ENCODE data around the gene SEC63. TPM values are rescaled to one million over a fixed set of nuclear protein-coding genes. Genes with fewer than 3 reads are reported as not detected.
"Not testable (repeated sequence)": the region's sequence is repeated elsewhere in the genome, so short reads cannot be mapped to it uniquely, and the experiment has no call there.

SEC63 gene
- total and polyA plus RNA-seq, 4 donors, result 33.9 to 85.0 (median 68.5) TPM

- WGBS (ENCODE audit: insufficient coverage), result 92% methylated on average over 4 of the region's 4 CpGs
- Histone ChIP-seq H3K27me3 (ENCODE audit: control insufficient read depth, insufficient read depth, low read length) (no peaks in the 10 kb centered on the region), H3K36me3 (ENCODE audit: control insufficient read depth, insufficient read depth, low read length) (no peaks in the 10 kb centered on the region), H3K9me3 (ENCODE audit: control insufficient read depth, insufficient read depth, low read length) (no peaks in the 10 kb centered on the region), H3K27ac (ENCODE audit: low read depth, low read length) (no peak overlapping the region), H3K4me3 (ENCODE audit: low read depth, low read length) (no peak overlapping the region), H3K4me1 (ENCODE audit: control insufficient read depth, insufficient read depth, low read length) (no peaks in the 10 kb centered on the region)
- no peak for DNase-seq (ENCODE audit: low read depth in 4 of 6, low spot score in 6 of 6)
Measured at GRCh38 chr6:107976155-107976783, 18.3 kb upstream of the SEC63 start.

GRCh38 chr6:107973594-107973993 is 15.6 kb upstream of the SEC63 start:
- Histone ChIP-seq H3K4me1 (ENCODE audit: control insufficient read depth, insufficient read depth, low read length) (no peaks in the 10 kb centered on the region), H3K27me3 (ENCODE audit: control insufficient read depth, insufficient read depth, low read length) (no peaks in the 10 kb centered on the region), H3K36me3 (ENCODE audit: control insufficient read depth, insufficient read depth, low read length) (no peaks in the 10 kb centered on the region), H3K27ac (ENCODE audit: low read depth, low read length) (no peak overlapping the region), H3K9me3 (ENCODE audit: control insufficient read depth, insufficient read depth, low read length) (no peaks in the 10 kb centered on the region), H3K4me3 (ENCODE audit: low read depth, low read length) (no peak overlapping the region)
- WGBS (ENCODE audit: insufficient coverage), result 73% methylated on average over 2 of the region's 4 CpGs
- no peak for DNase-seq (ENCODE audit: low read depth in 4 of 6, low spot score in 6 of 6)

GRCh38 chr6:107972413-107973096 is 14.5 kb upstream of the SEC63 start:
- Histone ChIP-seq H3K4me3 (ENCODE audit: low read depth, low read length) (no peak overlapping the region), H3K27me3 (ENCODE audit: control insufficient read depth, insufficient read depth, low read length) (no peaks in the 10 kb centered on the region), H3K27ac (ENCODE audit: low read depth, low read length) (no peak overlapping the region), H3K9me3 (ENCODE audit: control insufficient read depth, insufficient read depth, low read length) (no peaks in the 10 kb centered on the region), H3K4me1 (ENCODE audit: control insufficient read depth, insufficient read depth, low read length) (no peaks in the 10 kb centered on the region), H3K36me3 (ENCODE audit: control insufficient read depth, insufficient read depth, low read length) (no peaks in the 10 kb centered on the region)
- DNase-seq (ENCODE audit: low read depth in 4 of 6, low spot score in 6 of 6), result no peak
- 94% methylated on average over 6 of the region's 8 CpGs for WGBS (ENCODE audit: insufficient coverage)

- WGBS (ENCODE audit: insufficient coverage), result 100% methylated on average over 4 of the region's 6 CpGs
- H3K4me3 ChIP-seq (ENCODE audit: low read depth, low read length), result no peak overlapping the region
- no peak for DNase-seq (ENCODE audit: low read depth in 4 of 6, low spot score in 6 of 6)
- no peaks in the 10 kb centered on the region for H3K9me3 ChIP-seq (ENCODE audit: control insufficient read depth, insufficient read depth, low read length)
- H3K36me3 ChIP-seq (ENCODE audit: control insufficient read depth, insufficient read depth, low read length), result no peaks in the 10 kb centered on the region
- no peak overlapping the region for H3K27ac ChIP-seq (ENCODE audit: low read depth, low read length)
- H3K4me1 ChIP-seq (ENCODE audit: control insufficient read depth, insufficient read depth, low read length), result no peaks in the 10 kb centered on the region
- no peaks in the 10 kb centered on the region for H3K27me3 ChIP-seq (ENCODE audit: control insufficient read depth, insufficient read depth, low read length)
Measured at GRCh38 chr6:107971181-107971580, 13.2 kb upstream of the SEC63 start.

- H3K4me3 ChIP-seq (ENCODE audit: low read depth, low read length), result no peak overlapping the region
- 93% methylated on average over 5 of the region's 5 CpGs for WGBS (ENCODE audit: insufficient coverage)
- no peak overlapping the region for H3K27ac ChIP-seq (ENCODE audit: low read depth, low read length)
- H3K4me1 ChIP-seq (ENCODE audit: control insufficient read depth, insufficient read depth, low read length), result no peaks in the 10 kb centered on the region
- no peak for DNase-seq (ENCODE audit: low read depth in 4 of 6, low spot score in 6 of 6)
- H3K9me3 ChIP-seq (ENCODE audit: control insufficient read depth, insufficient read depth, low read length), result no peaks in the 10 kb centered on the region
- H3K27me3 ChIP-seq (ENCODE audit: control insufficient read depth, insufficient read depth, low read length), result no peaks in the 10 kb centered on the region
- H3K36me3 ChIP-seq (ENCODE audit: control insufficient read depth, insufficient read depth, low read length), result no peaks in the 10 kb centered on the region
Measured at GRCh38 chr6:107970255-107970654, 12.2 kb upstream of the SEC63 start.

GRCh38 chr6:107968081-107968480 is 10.1 kb upstream of the SEC63 start:
- H3K4me1 ChIP-seq (ENCODE audit: control insufficient read depth, insufficient read depth, low read length), result no peaks in the 10 kb centered on the region
- no peaks in the 10 kb centered on the region for H3K9me3 ChIP-seq (ENCODE audit: control insufficient read depth, insufficient read depth, low read length)
- H3K27ac ChIP-seq (ENCODE audit: low read depth, low read length), result no peak overlapping the region
- H3K4me3 ChIP-seq (ENCODE audit: low read depth, low read length), result no peak overlapping the region
- no peak for DNase-seq (ENCODE audit: low read depth in 4 of 6, low spot score in 6 of 6)
- no peaks in the 10 kb centered on the region for H3K36me3 ChIP-seq (ENCODE audit: control insufficient read depth, insufficient read depth, low read length)
- H3K27me3 ChIP-seq (ENCODE audit: control insufficient read depth, insufficient read depth, low read length), result no peaks in the 10 kb centered on the region
- WGBS (ENCODE audit: insufficient coverage), result 74% methylated on average over 4 of the region's 5 CpGs

- no peaks in the 10 kb centered on the region for H3K36me3 ChIP-seq (ENCODE audit: control insufficient read depth, insufficient read depth, low read length)
- H3K27ac ChIP-seq (ENCODE audit: low read depth, low read length), result no peak overlapping the region
- no peak for DNase-seq (ENCODE audit: low read depth in 4 of 6, low spot score in 6 of 6)
- H3K9me3 ChIP-seq (ENCODE audit: control insufficient read depth, insufficient read depth, low read length), result no peaks in the 10 kb centered on the region
- H3K4me3 ChIP-seq (ENCODE audit: low read depth, low read length), result no peak overlapping the region
- 90% methylated on average over 1 of the region's 4 CpGs for WGBS (ENCODE audit: insufficient coverage)
- no peaks in the 10 kb centered on the region for H3K4me1 ChIP-seq (ENCODE audit: control insufficient read depth, insufficient read depth, low read length)
- H3K27me3 ChIP-seq (ENCODE audit: control insufficient read depth, insufficient read depth, low read length), result no peaks in the 10 kb centered on the region
Measured at GRCh38 chr6:107965746-107966145, 7.7 kb upstream of the SEC63 start.

GRCh38 chr6:107962723-107963122 is 4.7 kb upstream of the SEC63 start:
- no peak for DNase-seq (ENCODE audit: low read depth in 4 of 6, low spot score in 6 of 6)
- WGBS (ENCODE audit: insufficient coverage), result no CpG with 5 or more reads among the region's 2 CpGs
- Histone ChIP-seq H3K4me3 (ENCODE audit: low read depth, low read length) (no peak overlapping the region), H3K4me1 (ENCODE audit: control insufficient read depth, insufficient read depth, low read length) (peaks cover 9% of the 10 kb centered on the region), H3K27ac (ENCODE audit: low read depth, low read length) (no peak overlapping the region), H3K9me3 (ENCODE audit: control insufficient read depth, insufficient read depth, low read length) (no peaks in the 10 kb centered on the region), H3K27me3 (ENCODE audit: control insufficient read depth, insufficient read depth, low read length) (no peaks in the 10 kb centered on the region), H3K36me3 (ENCODE audit: control insufficient read depth, insufficient read depth, low read length) (no peaks in the 10 kb centered on the region)

GRCh38 chr6:107959392-107959791 is 1.4 kb upstream of the SEC63 start:
- H3K9me3 ChIP-seq (ENCODE audit: control insufficient read depth, insufficient read depth, low read length), result no peaks in the 10 kb centered on the region
- H3K27ac ChIP-seq (ENCODE audit: low read depth, low read length), result no peak overlapping the region
- H3K27me3 ChIP-seq (ENCODE audit: control insufficient read depth, insufficient read depth, low read length), result no peaks in the 10 kb centered on the region
- WGBS (ENCODE audit: insufficient coverage), result 47% methylated on average over 10 of the region's 10 CpGs
- H3K4me3 ChIP-seq (ENCODE audit: low read depth, low read length), result no peak overlapping the region
- no peaks in the 10 kb centered on the region for H3K36me3 ChIP-seq (ENCODE audit: control insufficient read depth, insufficient read depth, low read length)
- H3K4me1 ChIP-seq (ENCODE audit: control insufficient read depth, insufficient read depth, low read length), result peaks cover 17% of the 10 kb centered on the region
- DNase-seq (ENCODE audit: low read depth in 4 of 6, low spot score in 6 of 6), result no peak

GRCh38 chr6:107958689-107959362 is 818 bp upstream of the SEC63 start:
- H3K27me3 ChIP-seq (ENCODE audit: control insufficient read depth, insufficient read depth, low read length); H3K36me3 ChIP-seq (ENCODE audit: control insufficient read depth, insufficient read depth, low read length); DNase-seq (ENCODE audit: low read depth in 4 of 6, low spot score in 6 of 6); H3K9me3 ChIP-seq (ENCODE audit: control insufficient read depth, insufficient read depth, low read length); H3K27ac ChIP-seq (ENCODE audit: low read depth, low read length): not testable (repeated sequence)
- 94% methylated on average over 12 of the region's 27 CpGs for WGBS (ENCODE audit: insufficient coverage)
- H3K4me1 ChIP-seq (ENCODE audit: control insufficient read depth, insufficient read depth, low read length), result peaks cover 17% of the 10 kb centered on the region
- peak overlapping the region; percentile 53 for H3K4me3 ChIP-seq (ENCODE audit: low read depth, low read length)

Measured in spinal cord (tissue), 10 donors.